Stomach smooth muscle (tissue), 2 donors: ENCODE results near the gene B3GNT5.

ENCODE experiments used
- H3K27ac ChIP-seq: one replicate; pipeline ENCODE4 v1.7.0; 2013; ENCODE audit warnings: mild to moderate bottlenecking, low read length, inconsistent platforms
- H3K27me3 ChIP-seq, 2 donors: one replicate each; pipeline ENCODE4 v1.7.0; 2013; ENCODE audit warnings: low read length in 2 of 2; ENCODE audit not compliant: insufficient read depth in 2 of 2, control insufficient read depth in 1 of 2
- H3K36me3 ChIP-seq, 2 donors: one replicate each; pipeline ENCODE4 v1.7.0; 2013; ENCODE audit warnings: low read length in 2 of 2; ENCODE audit not compliant: control insufficient read depth in 2 of 2, insufficient read depth in 2 of 2
- H3K4me1 ChIP-seq: one replicate; pipeline ENCODE4 v1.7.0; 2013; ENCODE audit warnings: low read length; ENCODE audit not compliant: control insufficient read depth, insufficient read depth
- H3K4me3 ChIP-seq, 2 donors: one replicate each; pipeline ENCODE4 v1.7.0; 2013; ENCODE audit warnings: low read length in 2 of 2
- H3K9ac ChIP-seq, 2 donors: one replicate each; pipeline ENCODE4 v1.7.0; 2013; ENCODE audit warnings: low read length in 2 of 2, mild to moderate bottlenecking in 1 of 2
- H3K9me3 ChIP-seq, 2 donors: one replicate each; pipeline ENCODE4 v1.7.0; 2013; ENCODE audit warnings: low read length in 2 of 2; ENCODE audit not compliant: control insufficient read depth in 2 of 2
- donor health status: healthy.
- donor health status: Pancreatic carcinoma.

The B3GNT5 gene

DNA sequence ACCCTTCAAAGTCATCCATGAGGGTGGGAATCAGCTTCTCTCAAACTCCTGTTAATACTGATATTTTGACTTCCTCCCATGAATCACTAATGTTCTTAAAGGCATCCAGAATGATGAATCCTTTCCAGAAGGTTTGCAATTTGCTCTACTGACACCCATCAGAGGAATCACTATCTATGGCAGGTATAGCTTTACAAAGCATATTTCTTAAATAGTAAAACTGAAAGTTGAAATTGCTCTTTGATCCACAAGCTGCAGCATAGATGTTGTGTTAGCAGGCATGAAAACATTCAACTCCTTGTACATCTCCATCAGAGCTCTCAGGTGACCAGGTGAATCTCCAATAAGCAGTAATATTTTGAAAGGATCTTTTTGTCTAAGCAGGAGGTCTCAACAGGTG lies 66.3 kb downstream of the B3GNT5 start:
- no peak overlapping the region for H3K9ac ChIP-seq
- no peaks in the 10 kb centered on the region for H3K4me1 ChIP-seq
- H3K27ac ChIP-seq: no peak overlapping the region

More for the DNA sequence above, 66.3 kb downstream of the B3GNT5 start:
- Histone ChIP-seq H3K9me3 (no peaks in the 10 kb centered on the region), H3K4me3 (no peak overlapping the region), H3K36me3 (no peaks in the 10 kb centered on the region), H3K27me3 (no peaks in the 10 kb centered on the region)
